Frontal cortex (tissue), 4 donors: ENCODE results near the gene CA4. TPM values are rescaled to one million over a fixed set of nuclear protein-coding genes. Genes with fewer than 3 reads are reported as not detected.
A peak's percentile ranks its signal among the peaks of the same experiment; 100 is the strongest.

Source experiments
- DNase-seq, 2 donors: peaks; one replicate each; pipeline ENCODE4 v3.0.0; 2012; ENCODE audit warnings: low spot score in 2 of 2
- FAIRE-seq: peaks from 2 replicates; lab custom pipeline; 2012; peaks lifted over from hg19 to GRCh38; lab: Jason Lieb, UNC
- total RNA-seq: library from RNA; depleted of rRNA; stranded (reverse); fragments of >200 nt; gene quantifications from one replicate; pipeline ENCODE4 v1.2.3, GENCODE V29; 2014
- donor health status: control.
- donor health status: control.
- donor health status: control.

The CA4 gene
- total RNA-seq, 1 donor from 2014 or later, result 0.41 TPM

DNA sequence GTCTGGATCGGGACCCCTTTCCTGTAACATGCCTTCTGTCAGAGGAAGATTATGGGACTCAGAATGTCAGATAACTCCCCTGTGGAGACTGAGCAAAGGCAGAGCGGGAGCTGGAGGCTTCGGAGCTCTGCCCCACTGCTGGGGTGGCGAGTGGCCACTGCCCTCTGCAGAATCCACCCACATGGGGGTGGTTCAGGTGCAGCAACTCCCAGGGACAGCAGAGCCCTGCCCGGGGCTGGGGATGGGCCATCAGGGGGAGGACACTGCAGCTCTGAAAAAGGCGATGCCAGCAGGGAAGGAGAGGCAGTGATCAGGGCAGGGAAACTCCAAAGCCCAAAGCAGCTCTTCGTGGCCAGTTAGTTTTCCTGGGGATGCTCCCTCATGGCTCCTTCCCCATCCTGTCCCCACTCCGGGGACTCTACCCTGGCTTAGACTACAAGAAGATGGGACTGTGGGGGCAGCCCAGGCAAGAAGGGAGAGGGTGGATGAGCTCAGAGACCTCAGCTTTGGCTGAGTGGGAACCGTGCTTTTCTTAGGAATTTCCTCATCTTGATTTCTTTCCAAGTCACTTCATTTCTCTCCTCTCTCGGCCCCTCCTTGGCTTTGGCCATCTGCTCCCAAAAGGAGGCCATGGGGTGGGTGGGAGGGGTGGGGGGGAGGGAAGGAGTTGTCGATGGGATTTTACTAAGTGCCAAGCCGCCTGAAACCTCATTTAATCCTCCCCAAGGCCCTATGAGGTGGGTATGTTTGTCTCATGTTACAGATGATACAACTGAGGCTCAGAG lies 4.0 kb downstream of the CA4 start:
- no peak for FAIRE-seq
- DNase-seq, result no peak

DNA sequence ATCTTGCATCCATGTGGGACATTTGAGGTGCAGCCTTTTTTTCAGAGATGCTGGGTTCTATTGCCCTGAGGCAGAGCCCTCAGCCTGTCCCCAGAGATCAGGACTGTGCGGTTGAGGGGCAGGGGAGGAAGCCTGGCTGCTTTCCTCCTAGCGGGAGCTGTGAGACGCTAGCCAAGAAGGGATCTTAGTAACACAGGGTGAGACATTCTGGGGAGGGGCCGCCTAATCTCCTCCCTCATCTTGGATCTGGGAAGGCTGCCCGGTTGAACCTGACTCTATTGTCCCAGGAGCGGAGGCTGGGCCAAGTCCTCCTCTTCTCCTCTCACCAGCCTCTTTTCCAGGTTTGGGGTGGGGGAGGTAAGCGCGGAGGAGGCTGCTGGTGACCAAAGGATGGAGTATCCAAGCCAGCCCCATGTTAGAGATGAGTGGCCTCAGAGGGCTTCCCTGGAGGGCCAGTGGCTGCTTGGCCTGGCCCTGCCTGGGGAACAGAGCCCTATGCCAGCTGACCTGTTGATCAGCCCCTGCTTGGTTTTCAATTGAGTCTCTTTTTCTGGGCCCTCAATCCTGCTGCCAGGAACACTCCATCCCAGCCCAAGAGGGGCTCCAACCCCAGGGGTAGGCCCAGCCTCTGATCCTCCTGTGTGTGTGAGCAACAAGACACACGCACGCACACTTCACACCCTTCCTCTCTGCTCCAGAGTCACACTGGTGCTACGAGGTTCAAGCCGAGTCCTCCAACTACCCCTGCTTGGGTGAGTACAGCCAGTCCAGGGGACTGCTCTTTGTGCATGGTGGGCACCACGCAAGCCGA lies 5.0 kb downstream of the CA4 start:
- no peak for FAIRE-seq
- peak in 1 of 2 donors; percentile 71 for DNase-seq

GRCh38 chr17:60155427-60155814 lies 5.6 kb downstream of the CA4 start:
- no peak for DNase-seq
- FAIRE-seq, result no peak

- FAIRE-seq (no peak), DNase-seq (no peak)
Observed at GRCh38 chr17:60155815-60156214, 6.0 kb downstream of the CA4 start.

DNA sequence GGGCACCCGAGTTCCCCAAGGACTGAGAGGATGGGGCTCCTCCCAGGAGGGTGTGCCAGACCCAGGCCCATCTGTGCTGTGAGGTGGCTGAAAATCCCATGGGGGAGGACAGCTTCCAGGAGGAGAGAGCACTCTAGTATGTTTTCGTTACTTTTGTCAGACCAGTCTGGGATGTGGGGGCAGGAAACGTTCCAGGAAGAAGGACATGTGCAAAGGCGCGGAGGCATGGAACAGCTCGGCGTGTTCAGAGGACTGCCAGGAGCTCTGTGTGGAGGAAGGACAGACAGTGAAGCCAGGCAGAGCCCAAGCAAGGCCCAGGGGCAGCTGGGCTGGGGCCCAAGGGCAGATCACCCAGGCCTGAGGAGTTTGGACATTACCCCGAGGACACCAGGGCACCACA lies 7.0 kb downstream of the CA4 start:
- FAIRE-seq (no peak), DNase-seq (no peak)

GRCh38 chr17:60157487-60158040 lies 7.8 kb downstream of the CA4 start:
- FAIRE-seq, result no peak
- no peak for DNase-seq

GRCh38 chr17:60158751-60159478 lies 9.1 kb downstream of the CA4 start:
- no peak for FAIRE-seq
- peak in 1 of 2 donors; percentile 16 for DNase-seq

DNA sequence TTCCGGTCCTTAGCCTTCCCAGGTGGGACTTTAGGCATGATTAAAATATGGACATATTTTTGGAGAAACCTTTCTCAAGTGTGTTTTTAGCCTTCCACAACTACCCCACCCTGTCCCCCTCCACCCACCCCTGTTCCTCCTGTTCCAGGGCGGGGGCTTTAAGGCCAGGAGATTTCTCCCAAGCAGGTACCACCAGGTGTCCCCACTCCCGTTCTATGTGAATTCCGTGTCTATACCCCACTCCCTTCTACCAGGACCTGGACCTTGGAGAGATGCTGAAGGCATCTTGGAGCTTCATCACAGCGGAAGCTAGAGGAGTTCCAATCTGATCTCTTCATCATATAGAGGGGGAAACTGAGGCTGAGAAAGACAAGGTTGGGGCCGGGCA lies 9.7 kb downstream of the CA4 start:
- DNase-seq (peak in 1 of 2 donors; percentile 7), FAIRE-seq (no peak)

DNA sequence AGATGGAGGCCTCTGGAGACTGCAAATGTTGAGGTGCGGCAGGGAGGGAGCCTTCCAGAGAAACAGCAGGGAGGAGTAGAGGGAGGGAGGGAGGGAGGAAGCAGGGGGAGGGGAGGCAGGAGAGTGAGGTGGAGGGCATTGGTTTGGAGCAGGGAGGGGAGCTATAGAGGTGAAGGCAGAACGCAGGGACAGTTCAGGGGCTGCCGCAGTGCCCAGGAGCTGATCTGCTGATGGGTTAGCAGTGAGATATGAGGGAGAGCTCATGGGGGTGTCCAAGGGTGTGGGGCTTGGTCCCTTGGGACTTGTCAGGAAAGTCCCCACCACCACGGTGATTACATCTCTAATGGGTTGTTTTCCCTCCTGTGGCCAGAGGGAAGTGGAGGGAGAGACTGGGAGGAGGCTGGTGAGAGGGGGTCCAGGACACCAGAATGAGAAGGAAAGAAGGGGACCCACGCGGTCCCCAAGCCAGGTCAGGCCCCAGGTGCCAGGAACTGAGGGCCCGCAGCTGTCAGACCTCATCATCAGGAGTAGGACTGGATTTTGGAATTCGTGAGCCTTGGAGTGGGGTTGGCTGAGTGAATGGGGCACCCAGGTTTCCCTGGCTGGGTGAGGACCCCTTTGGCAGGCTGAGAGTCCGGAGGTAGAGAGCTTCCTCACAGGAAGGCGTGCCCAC lies 11.2 kb downstream of the CA4 start:
- peak in 1 of 2 donors; percentile 10 for DNase-seq
- FAIRE-seq, result no peak

DNA sequence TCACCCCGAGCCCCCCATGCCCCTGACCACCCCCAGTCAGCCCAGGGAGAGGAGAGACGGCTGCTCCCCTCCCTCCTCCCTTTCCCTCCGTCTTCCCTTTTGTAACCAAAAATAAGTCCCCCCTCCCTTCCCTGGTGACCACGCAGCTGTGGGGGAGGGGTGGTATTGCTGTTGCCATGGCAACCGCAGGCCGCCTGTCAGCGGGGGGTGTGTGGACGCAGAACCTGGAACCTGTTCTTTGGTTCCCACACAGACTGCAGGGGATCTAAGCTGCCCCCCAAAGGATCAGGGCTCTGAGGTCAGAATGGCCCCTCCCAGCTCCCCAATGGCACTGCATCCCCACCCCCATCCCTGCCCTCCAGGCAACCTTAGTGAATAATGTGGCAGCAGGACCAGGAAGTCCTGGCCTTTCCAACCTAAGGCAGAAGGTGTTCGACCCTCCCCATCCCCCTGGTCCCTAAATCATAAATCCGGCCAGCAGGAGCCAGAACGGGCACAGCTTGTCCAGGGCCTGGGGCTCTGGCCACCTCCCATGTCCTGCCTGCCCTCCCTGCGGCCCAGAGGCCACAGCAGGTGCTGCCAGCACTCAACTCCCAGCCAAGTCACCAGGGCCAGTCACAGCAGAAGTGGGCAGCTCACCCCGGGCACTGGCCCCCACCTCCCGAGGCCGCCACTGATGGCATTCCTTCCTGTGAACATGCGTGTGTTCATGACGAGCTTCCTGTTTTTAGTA lies 12.0 kb downstream of the CA4 start:
- DNase-seq (peak; percentile 26 to 72), FAIRE-seq (no peak)

GRCh38 chr17:60163108-60163784 lies 13.5 kb downstream of the CA4 start:
- DNase-seq (no peak), FAIRE-seq (no peak)

GRCh38 chr17:60164164-60164563 lies 14.4 kb downstream of the CA4 start:
- DNase-seq (no peak), FAIRE-seq (no peak)

- DNase-seq, result no peak
- no peak for FAIRE-seq
Observed at GRCh38 chr17:60164697-60165096, 14.9 kb downstream of the CA4 start.

DNA sequence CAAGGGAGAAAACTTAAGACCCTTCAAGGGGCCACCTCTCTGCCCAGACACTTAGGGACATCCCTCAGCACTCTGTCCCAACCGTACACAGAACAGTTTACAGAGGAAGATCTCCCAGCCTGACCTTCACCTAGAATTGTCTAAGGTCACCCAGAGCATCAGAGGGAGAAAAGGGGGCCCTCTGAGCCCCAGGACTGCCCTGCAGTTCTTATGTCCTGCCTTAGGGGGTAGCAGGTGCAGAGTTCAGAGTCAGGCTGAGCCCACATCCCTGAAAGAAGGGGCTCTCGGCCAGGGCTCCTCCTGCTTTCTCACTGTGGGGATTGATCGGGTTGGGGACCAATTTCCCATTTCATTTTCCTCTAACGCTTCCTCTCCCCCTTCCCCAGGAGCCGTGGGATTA lies 15.4 kb downstream of the CA4 start:
- no peak for FAIRE-seq
- DNase-seq, result no peak

GRCh38 chr17:60165971-60166370 lies 16.2 kb downstream of the CA4 start:
- FAIRE-seq, result no peak

GRCh38 chr17:60167065-60167741 lies 17.4 kb downstream of the CA4 start:
- DNase-seq (no peak), FAIRE-seq (no peak)

More at GRCh38 chr17:60165971-60166370, 16.2 kb downstream of the CA4 start:
- no peak for DNase-seq

DNA sequence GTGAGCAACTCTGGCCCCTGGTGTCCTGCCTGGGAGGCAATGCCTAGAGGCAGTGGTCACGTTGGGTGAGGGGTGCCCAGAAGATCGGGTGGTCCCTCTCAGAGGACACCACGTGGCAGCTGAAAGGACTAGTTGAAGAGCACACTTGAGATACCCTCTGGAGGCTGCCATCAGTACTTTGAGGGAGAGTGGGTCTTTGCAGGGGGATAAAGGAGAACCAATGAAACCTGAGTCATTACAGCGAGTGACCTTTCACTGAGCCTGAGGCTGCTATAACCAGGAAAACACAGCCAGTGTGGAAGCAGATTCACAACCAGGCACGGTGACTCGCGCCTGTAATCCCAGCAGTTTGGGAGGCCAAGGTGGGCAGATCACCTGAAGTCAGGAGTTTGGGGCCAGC lies 18.9 kb downstream of the CA4 start:
- no peak for DNase-seq
- FAIRE-seq, result no peak
